SH-SY5Y (cell line): Measurements from ENCODE around the gene INPP4A.

Experiments
- GATA2 ChIP-seq: IDR thresholded peaks from 2 replicates; pipeline ENCODE4 v1.6.1; 2011; ENCODE audit warnings: mild to moderate bottlenecking, low read depth, low read length
- GATA3 ChIP-seq: IDR thresholded peaks from 2 replicates; pipeline ENCODE4 v1.6.1; 2011; ENCODE audit warnings: low read depth, mild to moderate bottlenecking, low read length, moderate library complexity

DNA sequence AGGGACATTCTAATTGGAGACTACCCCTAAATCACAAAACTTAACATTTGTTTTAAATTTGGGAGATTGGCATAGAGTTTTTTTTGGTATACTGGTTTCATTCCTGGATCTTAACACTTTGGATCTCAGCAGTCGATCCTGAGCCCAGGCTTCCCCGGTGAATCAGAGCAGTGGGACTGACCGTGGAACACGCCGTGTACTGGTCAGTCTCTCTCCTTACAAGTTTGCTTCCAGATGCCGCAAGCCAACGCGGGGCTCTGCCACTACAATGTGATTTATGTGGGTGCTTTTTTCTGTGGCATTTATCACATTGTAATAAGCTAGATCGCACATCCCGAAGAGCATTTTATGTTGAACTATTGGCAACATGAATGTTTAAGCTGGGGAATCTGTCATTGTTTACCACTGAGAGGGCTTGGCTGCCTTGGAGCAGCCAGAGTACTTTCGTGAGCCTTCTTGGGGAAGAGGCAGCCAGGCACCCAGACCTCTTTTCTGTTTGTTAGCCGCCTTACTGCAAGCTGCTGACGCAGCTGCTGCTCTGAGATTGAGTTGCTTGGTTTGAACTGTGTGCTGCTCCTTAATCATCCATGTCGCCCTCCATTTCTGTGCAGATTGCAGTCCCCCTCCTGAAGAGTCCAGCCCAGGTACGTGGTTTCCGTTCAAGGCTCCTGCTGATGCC lies 114.3 kb downstream of the INPP4A start:
- TF ChIP-seq GATA3 (no peak), GATA2 (no peak)
